GM13976 (cell line): ENCODE data around the gene ZNF573.
"Not testable (repeated sequence)": the region's sequence is repeated elsewhere in the genome, so short reads cannot be mapped to it uniquely, and the experiment has no call there.

ENCODE experiments used
- DNase-seq: peaks from one replicate; pipeline ENCODE4 v3.0.0; 2012; ENCODE audit warnings: low spot score
- CTCF ChIP-seq: IDR thresholded peaks from 2 replicates; pipeline ENCODE4 v1.5.1; 2012; ENCODE audit warnings: borderline replicate concordance, mild to moderate bottlenecking; ENCODE audit not compliant: insufficient read depth; ENCODE audit errors: extremely low read depth, missing control alignments, control extremely low read depth
- in situ Hi-C: fragments of 300-500 bp; cut with MboI; formaldehyde crosslinking; loops from one replicate; pipeline ENCODE4 v1.12.0; 2022; ENCODE audit warnings: low sequenced_read_pairs, mixed read lengths, inconsistent platforms; ENCODE audit not compliant: unreplicated experiment

ZNF573 gene

GRCh38 chr19:37779127-37780005 is at the start of gene ZNF573:
ZNF573 (minus strand) TSS chr19:37779586; CDS start chr19:37773729, 5,857 bp downstream.
- peak; percentile 87 for DNase-seq
- in situ Hi-C loops: no loop called here
- TF ChIP-seq CTCF: no peak

- TF ChIP-seq CTCF: no peak
- in situ Hi-C loops: no loop called here
- DNase-seq: peak; percentile 38
Measured at GRCh38 chr19:37817180-37817981, 38.0 kb upstream of the ZNF573 start.

- in situ Hi-C loops, DNase-seq: not testable (repeated sequence)
Measured at GRCh38 chr19:37815611-37816010, 36.2 kb upstream of the ZNF573 start.

GRCh38 chr19:37813340-37813739 is 34.0 kb upstream of the ZNF573 start:
- DNase-seq: no peak
- in situ Hi-C loops: no loop called here
- TF ChIP-seq CTCF: no peak

- DNase-seq: no peak
- no peak for TF ChIP-seq CTCF
- in situ Hi-C loops: no loop called here
Measured at GRCh38 chr19:37809366-37809765, 30.0 kb upstream of the ZNF573 start.

GRCh38 chr19:37803249-37803840 is 24.0 kb upstream of the ZNF573 start:
- in situ Hi-C loops: no loop called here
- TF ChIP-seq CTCF: no peak
- DNase-seq: no peak
